Vagina (tissue), 2 donors: ENCODE results near the gene HECTD4.

Source experiments
- POLR2AphosphoS5 ChIP-seq, 2 donors: sonication (generic); formaldehyde crosslinking; IDR thresholded peaks; one replicate each; pipeline ENCODE4 v1.9.0; 2017; ENCODE audit warnings: antibody characterized with exemption in 2 of 2, mild to moderate bottlenecking in 2 of 2, low read depth in 1 of 2; ENCODE audit not compliant: insufficient read depth in 1 of 2
- TF ChIP-seq, protein P1 (sequence below), 3 experiments: fragments of 450-650 bp in 2 of 3; fragments of 200-600 bp in 1 of 3; sonication (generic) in 1 of 3; IDR thresholded peaks; one replicate each; pipeline ENCODE4 v1.5.1; 2017 to 2019; ENCODE audit warnings: antibody characterized with exemption in 3 of 3, mild to moderate bottlenecking in 2 of 3, moderate library complexity in 2 of 3

DNA sequence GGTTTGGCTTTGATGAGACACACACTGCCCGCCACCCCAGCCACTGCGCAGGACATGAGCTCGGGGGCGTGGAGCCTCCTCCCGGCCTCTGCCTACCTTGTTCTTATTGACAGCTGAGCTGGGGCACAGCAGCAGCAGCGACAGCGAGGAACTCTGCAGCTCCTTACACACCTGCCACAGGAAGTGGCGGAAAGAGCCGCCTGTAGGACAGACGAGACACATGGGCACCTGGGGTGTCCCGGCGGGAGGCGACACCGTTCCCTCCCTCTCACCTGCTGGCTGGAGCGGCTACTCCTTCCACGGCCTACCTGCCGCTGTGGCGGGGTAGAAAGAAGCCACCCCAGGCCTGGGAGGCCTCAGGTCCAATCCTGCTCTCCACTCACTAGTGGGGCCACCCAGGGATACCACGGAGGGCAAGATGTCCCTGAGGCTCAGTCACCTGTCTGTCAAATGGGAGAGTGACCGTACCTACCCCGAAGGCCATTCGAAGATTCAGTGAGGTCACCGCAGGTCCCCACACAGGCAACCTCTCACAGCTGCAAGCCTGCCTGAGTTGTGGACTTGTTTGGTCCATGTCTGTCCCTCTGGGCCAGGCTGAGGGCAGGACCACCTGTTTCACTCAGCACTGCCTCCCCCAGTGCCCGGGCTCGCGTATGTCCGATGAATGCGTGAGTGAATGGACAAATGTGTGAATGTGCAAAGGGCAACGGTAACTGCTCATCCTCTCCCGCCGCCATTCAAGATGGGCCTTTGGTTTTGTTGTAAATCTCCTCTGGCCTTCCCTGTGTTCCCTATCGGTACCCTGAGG is 214.3 kb downstream of the HECTD4 start:
- TF ChIP-seq, protein P1, sequence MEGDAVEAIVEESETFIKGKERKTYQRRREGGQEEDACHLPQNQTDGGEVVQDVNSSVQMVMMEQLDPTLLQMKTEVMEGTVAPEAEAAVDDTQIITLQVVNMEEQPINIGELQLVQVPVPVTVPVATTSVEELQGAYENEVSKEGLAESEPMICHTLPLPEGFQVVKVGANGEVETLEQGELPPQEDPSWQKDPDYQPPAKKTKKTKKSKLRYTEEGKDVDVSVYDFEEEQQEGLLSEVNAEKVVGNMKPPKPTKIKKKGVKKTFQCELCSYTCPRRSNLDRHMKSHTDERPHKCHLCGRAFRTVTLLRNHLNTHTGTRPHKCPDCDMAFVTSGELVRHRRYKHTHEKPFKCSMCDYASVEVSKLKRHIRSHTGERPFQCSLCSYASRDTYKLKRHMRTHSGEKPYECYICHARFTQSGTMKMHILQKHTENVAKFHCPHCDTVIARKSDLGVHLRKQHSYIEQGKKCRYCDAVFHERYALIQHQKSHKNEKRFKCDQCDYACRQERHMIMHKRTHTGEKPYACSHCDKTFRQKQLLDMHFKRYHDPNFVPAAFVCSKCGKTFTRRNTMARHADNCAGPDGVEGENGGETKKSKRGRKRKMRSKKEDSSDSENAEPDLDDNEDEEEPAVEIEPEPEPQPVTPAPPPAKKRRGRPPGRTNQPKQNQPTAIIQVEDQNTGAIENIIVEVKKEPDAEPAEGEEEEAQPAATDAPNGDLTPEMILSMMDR (IDR thresholded peaks at IDR 0.05), result no peak
- TF ChIP-seq POLR2AphosphoS5 (IDR thresholded peaks at IDR 0.05; ENCODE audit: insufficient read depth in 1 of 2, low read depth in 1 of 2), result no peak
